ENCODE data around the gene BUB3. TPM values are rescaled to one million over a fixed set of nuclear protein-coding genes. Genes with fewer than 3 reads are reported as not detected.

The BUB3 gene
- total and polyA plus RNA-seq, 2 of the 13 experiments (the other 11 are each of a cell fraction or from before 2014, with no cell fraction given) = 174 to 188 TPM

- CTCF ChIA-PET (ENCODE audit: low intra/inter-chr PET ratio, low total read pairs) = interaction anchor here (0.9 to 2.5 kb wide), 6 partner anchors 10 to 425 kb away, joined by 3 to 22 read pairs (median 6); no protein-coding TSS in a partner anchor
- Histone ChIP-seq H3K79me2 (ENCODE audit: insufficient read depth, low read length) (no peaks in the 10 kb centered on the region), H3K9ac (ENCODE audit: insufficient read depth, low read depth, low read length) (no peak overlapping the region), H3K4me1 (ENCODE audit: insufficient read depth, low read length) (peaks cover 39% of the 10 kb centered on the region), H3K9me3 (ENCODE audit: low read length) (no peaks in the 10 kb centered on the region), H3K36me3 (replicated peaks in 1 of 2; ENCODE audit: control insufficient read depth in 1 of 2, insufficient read depth in 2 of 2, low read length in 2 of 2) (no peaks in the 10 kb centered on the region), H3K27ac (ENCODE audit: extremely low read length, insufficient read depth, low read length) (no peak overlapping the region), H3K4me3 (replicated peaks in 1 of 3; ENCODE audit: insufficient read depth in 1 of 3, low read depth in 2 of 3, low read length in 3 of 3) (peak overlapping the region in 1 of 3 experiments; percentile 66; a peak in 1 of 6 replicates), H2AFZ (ENCODE audit: low read length) (no peak overlapping the region), H3K4me2 (ENCODE audit: low read depth, low read length) (peak overlapping the region; percentile 89), H3K27me3 (ENCODE audit: control insufficient read depth in 1 of 2, insufficient read depth in 2 of 2, low read length in 2 of 2) (peaks cover 14 to 88% of the 10 kb centered on the region in 2 experiments; a peak in 4 of 5 replicates), H4K20me1 (ENCODE audit: insufficient read depth, low read length) (peaks cover 6% of the 10 kb centered on the region; the same call in 1 of the 2 replicates)
- POLR2A ChIA-PET = no interaction called here
- TF ChIP-seq KAT8 (CRISPR knock-in tag; IDR thresholded peaks at IDR 0.05) (no peak), FOXP1 (IDR thresholded peaks at IDR 0.05) (no peak), FOXP1 (CRISPR knock-in tag; IDR thresholded peaks at IDR 0.05) (no peak), EZH2 (conservative IDR thresholded peaks at IDR 0.05; ENCODE audit: low read depth, low read length) (peak; percentile 49; the same call in 1 of the 2 replicates), ZNF569 (CRISPR knock-in tag; IDR thresholded peaks at IDR 0.05; ENCODE audit: borderline replicate concordance) (no peak), ZBTB7B (CRISPR knock-in tag; IDR thresholded peaks at IDR 0.05) (no peak), GMEB2 (CRISPR knock-in tag; IDR thresholded peaks at IDR 0.05; ENCODE audit: low read depth) (no peak), RFX1 (IDR thresholded peaks at IDR 0.05) (no peak)
- FAIRE-seq (no peak), DNase-seq (ENCODE audit: low spot score) (no peak), ATAC-seq (no peak; the same call in 2 of the 3 replicates)
- intact Hi-C loops (cut with micrococcal nuclease; ENCODE audit: unreplicated experiment) (loop anchor here (1.0 to 2.0 kb wide), 5 partner anchors 32 to 426 kb away; no protein-coding TSS in a partner anchor), in situ Hi-C loops (cut with HindIII; ENCODE audit: extremely low pct_ligation_motif_present, low pct_unique_long_range_greater_than_20kb) (loop anchor here (5.0 kb wide), 2 partner anchors 244 to 429 kb away; no protein-coding TSS in a partner anchor)
- no TSS peak for BruUV-seq (replicated peaks)
- 57% methylated on average over 18 of the region's 40 CpGs for WGBS (ENCODE audit: low lambda C conversion rate)
Measured at GRCh38 chr10:123133541-123134342, 20.5 kb upstream of the BUB3 start.

Measured in HepG2 (cell line).